IPS DF 19.7 (cell line): ENCODE results near the gene RABGAP1L.
"Not testable (repeated sequence)": the region's sequence is repeated elsewhere in the genome, so short reads cannot be mapped to it uniquely, and the experiment has no call there.

Experiments used
- DNase-seq: peaks from one replicate; pipeline ENCODE4 v3.0.0-alpha.2; 2013; ENCODE audit warnings: low read depth, low spot score

Gene RABGAP1L

DNA sequence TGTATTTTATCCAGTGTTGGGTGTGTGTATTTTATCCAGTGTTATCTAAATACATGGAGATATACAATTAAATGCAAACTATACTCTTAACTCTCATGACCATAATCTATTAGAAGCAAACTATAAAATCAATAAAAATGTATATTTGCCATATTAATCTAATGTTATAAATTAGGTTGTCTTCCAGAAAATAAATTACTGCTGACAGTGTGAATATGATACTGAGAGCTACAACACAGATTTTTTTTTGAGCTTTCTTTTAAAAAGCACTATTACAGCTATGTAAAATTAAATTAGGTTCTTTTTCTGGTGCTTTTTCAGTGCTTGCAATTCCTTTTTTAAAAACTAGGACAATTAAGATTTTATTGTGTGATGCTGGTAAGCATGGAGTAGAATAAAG, 269.4 kb downstream of the RABGAP1L start:
- DNase-seq = no peak

DNA sequence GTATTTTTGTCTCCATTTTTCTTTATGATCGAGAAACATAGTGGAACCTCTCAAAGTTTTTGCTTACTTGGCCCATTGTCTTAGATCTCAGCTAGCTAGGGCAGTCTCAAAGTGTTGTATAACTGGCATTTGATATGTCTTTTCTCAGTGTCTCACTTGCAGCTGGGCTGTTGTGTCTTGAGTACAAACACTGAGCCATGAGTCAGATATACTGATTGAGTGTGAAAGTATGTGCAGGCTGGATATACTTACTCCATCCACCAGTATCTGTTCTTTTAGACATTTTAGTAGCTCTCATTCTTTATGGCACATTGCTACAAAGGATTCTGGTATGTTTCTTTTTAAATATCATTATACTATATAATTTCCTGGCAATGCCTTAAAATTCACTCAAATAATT, 274.1 kb downstream of the RABGAP1L start:
- DNase-seq = no peak

DNA sequence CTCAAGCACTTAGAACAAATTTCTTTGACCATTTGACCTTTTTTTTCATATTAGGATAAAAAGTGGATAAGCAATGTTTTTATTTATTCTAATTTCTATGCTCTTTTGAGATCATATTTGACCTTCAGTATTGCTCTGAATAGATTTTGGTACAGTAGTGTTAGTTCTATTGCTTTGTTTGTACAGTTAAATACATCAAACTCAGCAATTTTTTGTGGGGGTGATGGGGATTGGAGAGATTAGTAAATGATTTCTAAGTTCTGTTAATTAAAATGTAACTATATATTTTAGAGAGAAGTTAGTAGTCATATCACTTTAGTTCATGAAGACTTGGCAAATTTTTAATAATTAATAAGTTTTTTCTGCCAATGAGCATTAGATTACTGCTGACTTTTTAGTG, 286.0 kb downstream of the RABGAP1L start:
- no peak for DNase-seq

DNA sequence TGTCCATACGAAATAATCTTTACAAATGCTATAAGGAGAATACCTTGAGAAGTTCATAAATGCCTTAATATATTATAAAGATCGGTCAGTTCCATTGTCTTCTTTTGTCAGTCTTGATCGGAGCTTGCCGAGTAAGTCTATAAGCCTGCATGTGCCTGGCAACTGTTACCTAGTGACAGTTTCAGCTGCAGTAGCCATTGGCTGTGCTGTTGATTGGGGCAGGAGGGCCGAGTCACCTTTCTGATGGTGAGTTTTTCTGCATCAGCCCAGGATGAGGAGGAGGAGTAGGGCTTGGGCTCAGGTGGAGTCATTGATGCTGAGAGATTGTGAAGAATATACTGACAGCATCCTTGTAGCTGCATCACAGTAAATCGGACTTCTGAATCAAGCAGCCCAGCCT, 286.5 kb downstream of the RABGAP1L start:
- no peak for DNase-seq

DNA sequence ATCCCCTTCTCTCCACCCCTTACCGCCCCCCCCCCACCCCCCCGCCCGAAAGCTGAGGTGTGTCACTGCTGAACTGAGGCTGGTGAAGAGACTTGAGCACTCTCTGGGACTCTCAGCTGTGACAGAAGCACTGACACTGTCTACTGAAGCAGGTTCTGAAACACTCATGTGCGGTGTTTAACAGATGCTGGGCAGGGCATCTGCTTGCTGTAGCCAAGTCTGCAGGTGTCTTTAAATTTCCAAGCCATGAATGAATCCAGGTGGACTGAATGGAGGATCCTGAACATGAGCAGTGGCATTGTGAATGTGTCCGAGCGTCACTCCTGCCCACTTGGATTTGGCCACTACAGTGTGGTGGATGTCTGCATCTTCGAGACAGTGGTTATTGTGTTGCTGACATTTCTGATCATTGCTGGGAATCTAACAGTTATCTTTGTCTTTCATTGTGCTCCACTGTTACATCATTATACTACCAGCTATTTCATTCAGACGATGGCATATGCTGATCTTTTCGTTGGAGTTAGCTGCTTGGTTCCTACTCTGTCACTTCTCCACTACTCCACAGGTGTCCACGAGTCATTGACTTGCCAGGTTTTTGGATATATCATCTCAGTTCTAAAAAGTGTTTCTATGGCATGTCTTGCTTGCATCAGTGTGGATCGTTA, 288.7 kb downstream of the RABGAP1L start, which contains the start of gene GPR52:
TSS of gene GPR52 (plus strand) at position 99 of the 665 bp plus-strand sequence. CDS start at position 247, 148 bp downstream.
- no peak for DNase-seq

DNA sequence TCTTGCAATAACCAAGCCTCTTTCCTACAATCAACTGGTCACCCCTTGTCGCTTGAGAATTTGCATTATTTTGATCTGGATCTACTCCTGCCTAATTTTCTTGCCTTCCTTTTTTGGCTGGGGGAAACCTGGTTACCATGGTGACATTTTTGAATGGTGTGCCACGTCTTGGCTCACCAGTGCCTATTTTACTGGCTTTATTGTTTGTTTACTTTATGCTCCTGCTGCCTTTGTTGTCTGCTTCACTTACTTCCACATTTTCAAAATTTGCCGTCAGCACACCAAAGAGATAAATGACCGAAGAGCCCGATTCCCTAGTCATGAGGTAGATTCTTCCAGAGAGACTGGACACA, 289.2 kb downstream of the RABGAP1L start:
- no peak for DNase-seq

DNA sequence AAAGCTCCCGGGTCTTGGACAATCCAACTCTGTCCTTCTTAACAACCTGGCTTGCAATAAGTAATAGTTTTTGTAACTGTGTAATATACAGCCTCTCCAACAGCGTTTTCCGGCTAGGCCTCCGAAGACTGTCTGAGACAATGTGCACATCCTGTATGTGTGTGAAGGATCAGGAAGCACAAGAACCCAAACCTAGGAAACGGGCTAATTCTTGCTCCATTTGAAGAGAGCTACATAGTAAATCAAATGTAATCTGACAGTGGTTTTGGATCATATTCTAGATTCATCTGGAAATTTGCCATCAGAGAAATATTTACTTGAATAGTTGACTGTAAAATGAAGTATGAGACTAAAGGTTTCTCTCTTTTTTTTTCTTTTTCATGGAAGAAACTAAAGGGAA, 289.7 kb downstream of the RABGAP1L start:
- DNase-seq = no peak

DNA sequence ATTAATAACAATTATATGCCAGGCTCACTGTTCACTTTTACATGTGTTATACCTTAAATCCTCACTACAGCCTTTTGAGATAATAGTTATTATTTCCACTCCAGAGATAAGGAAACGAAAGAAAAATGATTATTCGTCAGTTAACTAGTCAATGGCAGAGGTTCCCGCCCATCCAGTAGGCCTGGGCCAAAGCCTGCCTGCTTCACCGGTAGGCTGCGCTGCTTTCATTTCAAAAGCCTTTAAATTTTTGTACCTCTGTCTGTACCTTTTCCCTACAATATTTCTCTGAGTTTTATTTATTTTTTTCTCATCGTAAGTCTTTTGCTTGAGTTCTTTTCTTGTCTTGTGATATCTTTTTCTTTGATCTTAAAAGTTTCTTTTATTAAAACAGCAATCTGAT, 292.1 kb downstream of the RABGAP1L start:
- DNase-seq = no peak

DNA sequence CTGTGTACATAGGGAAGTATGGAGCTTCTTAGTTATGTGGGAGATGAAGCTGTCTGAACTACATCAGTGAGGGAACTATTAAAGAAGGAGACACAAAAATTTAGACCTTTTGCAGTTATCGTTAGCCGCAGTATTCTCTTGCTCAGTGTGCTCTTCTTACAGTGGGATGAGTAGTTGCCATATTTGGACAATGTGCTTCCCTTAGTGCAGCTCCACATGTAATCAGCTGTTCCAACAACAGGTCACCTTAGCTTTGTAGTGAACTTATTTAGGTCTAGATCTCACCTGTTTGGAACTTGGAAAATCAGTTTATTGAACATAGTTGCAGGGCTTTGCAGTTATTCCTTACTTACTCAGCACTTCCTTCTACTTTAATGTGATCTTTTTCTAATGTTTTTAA, 306.5 kb downstream of the RABGAP1L start:
- DNase-seq = no peak

DNA sequence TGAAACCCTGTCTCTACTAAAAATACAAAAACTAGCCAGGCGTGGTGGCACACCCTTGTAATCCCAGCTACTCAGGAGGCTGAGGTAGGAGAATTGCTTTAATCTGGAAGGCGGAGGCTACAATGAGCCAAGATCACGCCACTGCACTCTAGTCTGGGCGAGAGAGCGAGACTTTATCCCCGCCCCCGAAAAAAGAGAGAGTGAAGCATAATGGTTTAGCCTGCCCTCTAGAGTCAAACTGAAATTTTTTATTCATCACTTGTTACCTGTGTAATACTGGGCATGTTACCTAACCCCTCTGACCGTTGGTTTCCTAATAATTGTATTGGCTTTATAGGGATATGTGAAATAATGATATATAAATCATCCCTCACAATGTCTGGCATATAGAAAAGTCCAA, 307.3 kb downstream of the RABGAP1L start:
- no peak for DNase-seq

DNA sequence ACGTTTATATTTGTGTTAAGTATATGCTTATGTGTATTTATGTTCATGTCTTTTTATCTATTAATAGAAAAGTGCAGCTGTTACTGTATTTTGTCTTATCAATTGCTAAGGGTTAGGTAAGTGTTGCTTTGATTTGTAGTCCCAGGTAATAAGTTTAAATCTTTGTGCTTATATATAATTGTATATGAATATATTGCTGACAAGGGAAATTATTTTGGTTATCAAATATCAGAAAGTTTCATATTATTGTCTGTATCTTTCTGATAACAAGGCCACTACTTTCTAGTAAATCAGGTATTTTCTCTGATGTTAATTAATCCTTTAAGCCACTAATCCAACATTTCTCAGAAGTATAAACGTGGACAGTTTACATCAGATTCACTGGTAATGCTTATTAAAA, 309.7 kb downstream of the RABGAP1L start:
- no peak for DNase-seq

DNA sequence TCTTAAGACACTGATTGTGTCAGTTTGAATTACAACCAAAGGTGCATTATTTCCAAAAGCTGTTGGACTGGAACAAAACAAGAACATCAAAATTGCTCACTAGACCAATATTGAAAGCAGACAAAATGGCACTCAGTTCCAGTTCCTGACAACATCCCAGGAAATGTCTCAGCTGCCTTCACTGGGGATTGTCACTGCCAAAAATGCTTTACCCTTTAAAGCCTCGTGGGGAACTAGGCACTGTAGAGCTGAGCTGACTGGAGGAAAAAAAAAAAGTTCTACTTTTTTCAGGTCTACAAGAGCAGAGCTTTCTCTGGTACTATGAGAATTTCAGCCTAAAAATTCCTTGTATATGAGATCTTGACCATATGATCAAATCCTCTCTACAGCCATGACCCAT, 310.4 kb downstream of the RABGAP1L start:
- DNase-seq = no peak

DNA sequence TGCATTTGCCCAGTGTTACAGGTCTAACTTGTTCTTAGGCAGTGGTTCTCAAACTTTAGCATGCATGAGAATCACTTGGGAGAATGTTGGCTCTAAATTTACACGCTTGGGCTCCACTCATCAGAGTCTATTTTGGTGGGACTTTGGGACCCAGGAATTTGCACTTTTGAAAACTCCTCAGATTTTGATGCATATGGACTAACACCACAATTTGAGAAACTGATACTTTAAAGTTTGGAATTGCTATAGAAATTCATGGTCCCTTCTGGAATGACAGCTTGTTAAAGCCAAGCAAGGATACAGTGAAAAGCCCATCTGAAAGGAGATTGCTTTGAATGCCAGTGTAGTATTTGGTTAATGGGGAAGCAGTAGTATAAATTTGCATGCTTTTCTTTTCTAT, 320.0 kb downstream of the RABGAP1L start:
- DNase-seq = no peak

DNA sequence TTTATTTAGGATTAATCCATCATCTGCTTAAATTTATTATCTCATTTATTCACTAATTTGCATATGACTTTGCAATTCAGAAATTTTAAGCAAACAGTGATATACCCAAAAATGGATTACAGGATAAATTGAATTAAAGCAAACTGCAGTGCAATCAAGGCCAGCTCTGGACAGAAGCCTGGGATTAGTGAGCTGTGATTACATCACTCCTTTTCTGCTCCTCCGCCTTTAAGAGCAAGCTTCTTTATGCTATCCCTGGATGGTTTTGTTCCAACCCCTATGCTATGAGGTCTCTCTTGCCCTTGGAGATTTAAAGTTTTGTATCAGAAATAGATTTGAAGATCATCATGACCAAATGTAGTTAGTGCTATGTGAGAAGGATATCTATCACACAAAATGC, 321.0 kb downstream of the RABGAP1L start:
- no peak for DNase-seq

DNA sequence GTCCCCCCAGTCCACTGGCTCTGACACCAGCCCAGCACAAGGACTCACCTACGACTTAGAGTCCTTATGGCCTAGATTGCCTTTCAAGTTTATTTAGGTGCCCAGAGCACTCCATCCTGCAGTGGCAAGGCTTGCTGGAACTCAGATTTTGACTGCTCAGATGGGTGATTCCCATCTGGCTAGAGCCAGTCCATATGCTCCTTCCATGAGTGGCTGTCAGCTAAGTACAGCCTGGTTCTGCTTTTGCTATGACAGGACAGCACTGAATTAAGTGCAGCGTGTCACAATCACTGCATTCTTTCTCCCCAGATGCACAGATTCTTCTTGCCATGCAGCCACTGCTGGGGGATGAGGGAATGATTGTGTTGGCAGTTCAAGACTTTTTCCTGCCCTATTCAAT, 332.3 kb downstream of the RABGAP1L start:
- no peak for DNase-seq

DNA sequence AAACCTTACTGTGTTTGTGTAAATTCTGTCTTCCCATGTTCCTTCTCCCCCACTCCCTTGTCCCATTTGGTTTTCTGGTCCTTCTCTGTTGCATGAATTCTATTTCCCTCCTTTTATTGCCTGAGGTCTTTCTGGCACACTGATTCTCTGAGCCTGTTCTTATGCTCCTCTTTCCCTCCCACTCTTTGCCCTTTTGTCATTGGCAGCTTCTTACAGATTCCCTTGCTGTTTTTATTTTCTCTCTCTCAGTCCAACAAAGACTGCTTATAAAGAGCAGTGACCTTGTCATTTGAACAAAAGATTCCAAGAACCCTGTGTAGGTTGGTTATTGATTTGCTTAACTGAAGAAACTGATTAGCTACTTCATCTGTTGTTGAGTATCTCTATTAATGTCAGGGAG, 338.2 kb downstream of the RABGAP1L start:
- no peak for DNase-seq

DNA sequence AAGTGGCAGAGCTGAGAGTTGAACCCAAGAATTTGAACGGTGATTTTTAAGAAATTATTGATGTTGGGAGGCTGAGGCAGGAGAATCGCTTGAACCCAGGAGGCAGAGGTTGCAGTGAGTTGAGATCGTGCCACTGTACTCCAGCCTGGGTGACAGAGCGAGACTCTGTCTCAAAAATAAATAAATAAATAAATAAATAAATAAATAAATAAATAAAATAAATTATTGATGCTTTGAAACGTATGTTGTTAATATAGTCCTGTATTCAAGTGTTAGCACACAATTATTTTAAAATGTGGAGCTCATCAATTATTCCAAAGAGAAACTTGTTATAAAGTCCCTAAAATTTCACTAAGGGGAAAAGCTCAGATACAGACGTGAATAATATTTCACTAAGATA, 357.4 kb downstream of the RABGAP1L start:
- not testable (repeated sequence) for DNase-seq

DNA sequence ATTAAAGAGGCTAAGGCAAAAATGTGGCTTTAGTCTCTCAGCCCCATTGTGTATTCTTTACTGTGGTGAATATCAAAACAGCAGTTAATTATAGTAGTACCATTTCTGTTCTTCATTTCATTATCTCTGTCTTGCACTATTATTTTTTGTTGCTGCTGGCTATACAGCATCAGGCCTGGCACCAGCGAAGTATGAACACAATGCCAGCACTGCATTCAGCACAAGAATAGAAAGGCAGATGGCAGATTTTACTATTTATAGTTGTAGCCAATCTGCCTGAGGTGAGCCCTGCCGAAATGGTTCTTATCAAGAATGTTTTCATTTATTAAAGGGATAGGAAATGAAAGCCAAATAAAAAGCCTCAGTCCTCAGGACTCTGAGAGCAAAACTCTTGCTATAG, 360.5 kb downstream of the RABGAP1L start:
- no peak for DNase-seq

DNA sequence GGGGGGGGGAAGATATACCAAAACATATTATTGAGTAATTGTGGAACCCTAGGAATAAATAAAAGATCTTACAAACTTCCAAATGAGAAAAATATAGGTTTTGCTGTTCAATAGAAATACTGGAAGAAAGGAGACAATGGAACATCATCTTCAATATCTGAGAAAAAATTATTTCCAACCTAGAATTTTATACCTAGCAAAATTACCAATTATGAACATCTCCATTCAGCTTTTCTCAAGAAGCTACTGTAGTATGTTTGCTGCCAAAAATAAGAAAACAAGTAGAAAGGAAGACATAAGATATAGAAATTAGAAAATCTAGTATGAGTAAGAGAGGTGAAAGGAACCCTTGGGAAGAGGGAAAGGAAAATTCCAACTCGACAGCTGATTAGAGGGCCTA, 372.4 kb downstream of the RABGAP1L start:
- DNase-seq = no peak

DNA sequence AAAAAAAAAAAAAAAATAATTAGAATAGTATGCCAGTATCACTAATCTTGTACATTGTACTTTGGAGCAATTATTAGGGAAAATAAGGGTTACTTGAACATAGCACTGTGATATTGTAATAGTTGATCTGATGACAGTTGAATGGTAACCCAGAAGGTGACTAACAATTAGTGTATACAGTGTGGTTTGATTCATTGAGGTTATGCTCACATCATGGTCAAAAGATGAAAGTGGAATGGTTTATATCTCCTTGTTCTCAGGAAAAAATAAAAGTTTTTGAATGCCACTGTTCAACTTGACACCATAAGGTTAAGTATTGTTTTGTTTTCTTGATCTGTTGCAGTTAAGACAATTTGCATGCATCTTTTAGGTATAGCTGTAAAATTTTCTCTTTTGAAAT, 375.5 kb downstream of the RABGAP1L start:
- DNase-seq = no peak

DNA sequence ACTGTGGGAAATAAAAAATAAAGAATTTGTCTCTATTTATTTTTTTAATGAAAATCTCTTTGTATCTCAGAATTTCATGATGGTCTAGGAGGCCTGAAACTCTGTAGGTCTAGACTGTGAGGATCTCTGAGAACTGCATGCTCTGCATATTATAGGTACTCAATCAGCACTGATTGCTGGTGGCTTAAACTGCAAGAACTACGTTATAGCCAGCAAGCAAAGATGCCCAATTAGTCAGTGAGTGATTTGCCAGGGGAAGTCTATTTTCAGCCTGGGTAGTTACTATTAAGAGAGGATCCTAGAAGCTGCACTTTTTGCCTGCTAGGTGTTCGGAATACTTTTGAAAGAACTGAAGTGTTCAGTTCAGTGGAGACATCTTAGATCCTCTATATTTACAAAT, 375.9 kb downstream of the RABGAP1L start:
- no peak for DNase-seq

DNA sequence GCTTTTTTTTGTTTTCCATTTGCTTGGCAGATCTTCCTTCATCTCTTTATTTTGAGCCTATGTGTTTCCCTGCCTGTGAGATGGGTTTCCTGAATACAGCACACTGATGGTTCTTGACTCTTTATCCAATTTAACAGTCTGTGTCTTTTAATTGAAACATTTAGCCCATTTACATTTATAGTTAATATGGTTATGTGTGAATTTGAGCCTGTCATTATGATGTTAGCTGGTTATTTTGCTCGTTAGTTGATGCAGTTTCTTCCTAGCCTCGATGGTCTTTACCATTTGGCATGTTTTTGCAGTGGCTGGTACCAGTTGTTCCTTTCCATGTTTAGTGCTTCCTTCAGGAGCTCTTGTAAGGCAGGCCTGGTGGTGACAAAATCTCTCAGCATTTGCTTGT, 384.1 kb downstream of the RABGAP1L start:
- not testable (repeated sequence) for DNase-seq

DNA sequence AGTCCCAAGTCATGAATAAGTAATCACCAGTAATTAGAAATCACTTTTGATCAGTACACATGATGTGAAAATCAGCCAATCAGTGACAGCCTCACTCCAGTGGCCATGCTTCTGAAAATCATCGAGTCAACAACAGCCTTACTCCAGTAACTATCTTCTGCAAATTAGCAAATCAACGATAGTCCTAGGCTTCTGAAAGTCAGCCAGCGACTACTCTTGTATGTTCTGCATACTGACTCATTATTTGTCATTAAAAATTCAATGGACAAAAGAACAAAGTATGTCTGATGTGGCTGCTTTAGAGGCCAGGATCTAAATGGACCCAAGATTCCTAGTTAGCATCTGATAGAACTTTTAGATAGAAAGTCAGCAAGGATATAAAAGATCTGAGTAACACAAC, 391.0 kb downstream of the RABGAP1L start:
- no peak for DNase-seq

DNA sequence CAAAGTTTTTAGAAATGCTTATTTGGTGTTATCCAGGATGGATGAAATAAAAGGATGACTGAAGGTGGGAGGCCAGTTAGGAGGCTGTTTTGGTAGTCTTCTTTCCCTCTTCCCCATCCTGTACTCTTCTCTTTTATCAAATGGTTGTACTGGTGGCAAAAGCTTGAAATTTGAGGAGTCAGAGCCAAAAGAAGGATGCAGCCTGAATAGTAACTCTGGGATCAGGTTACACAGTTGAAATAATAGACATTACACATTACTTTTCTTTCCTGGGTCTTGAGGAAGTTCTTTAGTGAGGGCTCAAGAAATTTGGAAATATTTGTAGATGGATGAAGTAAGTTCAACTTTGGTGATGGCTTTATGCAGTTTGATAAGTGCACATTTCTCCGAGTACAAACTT, 397.1 kb downstream of the RABGAP1L start:
- no peak for DNase-seq
